Measurements from ENCODE around the gene GPM6B.

GPM6B gene

DNA sequence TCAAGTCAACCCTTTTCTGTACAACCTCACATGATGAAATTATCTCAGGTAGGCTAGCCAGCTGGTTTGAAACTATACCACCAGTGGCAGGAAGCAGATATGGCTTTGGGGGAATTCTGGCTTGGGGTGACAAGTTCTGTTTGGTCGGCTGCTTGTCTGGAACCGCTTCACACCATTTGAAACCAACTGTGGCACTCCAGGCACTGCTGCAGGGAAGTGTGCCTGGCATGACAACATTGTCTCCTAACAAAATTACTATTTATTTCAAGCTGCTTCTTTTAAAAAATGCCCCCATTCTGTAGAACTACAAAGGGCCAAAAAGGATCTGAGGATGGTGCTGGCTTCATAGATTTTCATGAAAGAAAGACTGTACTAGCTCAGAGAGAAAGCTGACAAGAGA lies 37.1 kb upstream of the GPM6B start:
- POLR2A ChIA-PET (ENCODE audit: low non-redundant PET): no interaction called here
- no peak overlapping the region for H3K27ac ChIP-seq
- DNase-seq (ENCODE audit: low spot score): no peak
- TF ChIP-seq, protein P1, sequence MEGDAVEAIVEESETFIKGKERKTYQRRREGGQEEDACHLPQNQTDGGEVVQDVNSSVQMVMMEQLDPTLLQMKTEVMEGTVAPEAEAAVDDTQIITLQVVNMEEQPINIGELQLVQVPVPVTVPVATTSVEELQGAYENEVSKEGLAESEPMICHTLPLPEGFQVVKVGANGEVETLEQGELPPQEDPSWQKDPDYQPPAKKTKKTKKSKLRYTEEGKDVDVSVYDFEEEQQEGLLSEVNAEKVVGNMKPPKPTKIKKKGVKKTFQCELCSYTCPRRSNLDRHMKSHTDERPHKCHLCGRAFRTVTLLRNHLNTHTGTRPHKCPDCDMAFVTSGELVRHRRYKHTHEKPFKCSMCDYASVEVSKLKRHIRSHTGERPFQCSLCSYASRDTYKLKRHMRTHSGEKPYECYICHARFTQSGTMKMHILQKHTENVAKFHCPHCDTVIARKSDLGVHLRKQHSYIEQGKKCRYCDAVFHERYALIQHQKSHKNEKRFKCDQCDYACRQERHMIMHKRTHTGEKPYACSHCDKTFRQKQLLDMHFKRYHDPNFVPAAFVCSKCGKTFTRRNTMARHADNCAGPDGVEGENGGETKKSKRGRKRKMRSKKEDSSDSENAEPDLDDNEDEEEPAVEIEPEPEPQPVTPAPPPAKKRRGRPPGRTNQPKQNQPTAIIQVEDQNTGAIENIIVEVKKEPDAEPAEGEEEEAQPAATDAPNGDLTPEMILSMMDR (conservative IDR thresholded peaks at IDR 0.05; ENCODE audit: low read depth): no peak
- CTCF ChIA-PET: interaction anchor here (0.6 kb wide), 1 partner anchor 15 kb away, joined by 3 read pairs; no protein-coding TSS in a partner anchor

DNA sequence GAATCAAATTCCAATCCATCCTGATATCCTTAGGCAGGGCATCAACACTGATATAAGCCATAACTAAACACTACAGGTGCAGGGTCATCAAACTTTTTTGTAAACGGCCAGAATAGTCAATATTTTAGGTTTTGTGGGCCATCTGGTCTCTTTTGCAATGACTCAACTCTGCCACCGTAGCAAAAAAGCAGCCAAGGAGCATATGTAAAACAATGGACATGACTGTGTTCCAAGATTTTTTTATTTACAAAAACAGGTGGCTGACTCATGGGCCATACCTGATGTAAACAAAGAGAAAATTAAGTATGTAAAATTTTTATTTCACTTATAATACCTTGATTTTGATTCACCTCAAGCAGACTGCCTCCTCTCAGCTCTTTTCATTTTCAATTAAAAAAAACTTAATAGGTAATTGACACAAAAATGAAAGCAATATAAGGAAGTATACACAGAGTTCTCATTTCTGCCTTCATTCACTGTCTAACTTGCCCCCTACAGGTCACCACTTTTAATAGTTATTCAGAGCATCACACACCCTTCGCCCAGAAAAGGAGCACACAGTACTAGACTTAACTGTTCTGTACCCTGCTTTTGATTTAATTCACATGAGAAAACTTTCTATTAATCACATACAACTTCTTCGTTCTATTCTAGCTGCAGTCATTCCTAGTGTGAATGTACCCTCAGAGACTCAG lies 35.3 kb upstream of the GPM6B start:
- TF ChIP-seq, protein P1 (conservative IDR thresholded peaks at IDR 0.05; ENCODE audit: low read depth): no peak
- no peak overlapping the region for H3K27ac ChIP-seq
- DNase-seq (ENCODE audit: low spot score): no peak
- ChIA-PET POLR2A (ENCODE audit: low non-redundant PET) (no interaction called here), CTCF (interaction anchor here (0.6 kb wide), 1 partner anchor 95 kb away, joined by 3 read pairs; no protein-coding TSS in a partner anchor)

DNA sequence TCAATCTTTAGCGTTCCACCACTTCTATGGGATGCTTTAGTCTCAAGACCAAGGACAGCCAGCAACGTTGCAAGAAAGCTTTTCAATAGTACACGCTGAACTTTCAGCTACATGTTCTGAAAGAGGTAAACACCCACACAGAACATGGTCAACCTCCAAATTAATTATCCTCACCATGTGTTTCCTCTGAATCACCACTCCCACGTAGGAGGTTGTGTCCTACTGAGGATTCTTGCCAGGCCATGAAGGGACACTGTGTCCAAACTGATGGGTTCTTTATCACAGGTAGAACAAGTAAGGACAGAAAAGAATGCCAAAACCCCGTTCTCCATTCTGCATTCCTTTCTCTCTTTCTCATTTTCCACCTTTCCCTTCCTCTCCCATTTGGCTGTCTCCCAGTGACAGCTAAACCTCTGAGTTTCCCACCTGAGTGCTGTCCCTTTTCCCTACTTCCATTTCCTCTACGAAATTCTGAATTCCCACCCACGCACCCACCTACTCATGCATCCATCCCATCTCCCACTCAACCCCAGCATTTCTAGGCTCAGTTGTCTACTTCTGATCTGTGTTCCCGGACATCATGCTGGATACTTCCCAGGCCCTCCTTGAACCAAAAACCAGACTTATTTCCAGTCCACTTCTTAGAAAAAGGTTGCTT lies 29.0 kb upstream of the GPM6B start:
- H3K27ac ChIP-seq: no peak overlapping the region
- ChIA-PET CTCF (interaction anchor here (0.5 to 0.7 kb wide), 2 partner anchors 20 to 25 kb away, joined by 5 to 8 read pairs; no protein-coding TSS in a partner anchor), POLR2A (ENCODE audit: low non-redundant PET) (no interaction called here)
- peak; percentile 2 for DNase-seq (ENCODE audit: low spot score)
- TF ChIP-seq, protein P1 (conservative IDR thresholded peaks at IDR 0.05; ENCODE audit: low read depth): no peak

DNA sequence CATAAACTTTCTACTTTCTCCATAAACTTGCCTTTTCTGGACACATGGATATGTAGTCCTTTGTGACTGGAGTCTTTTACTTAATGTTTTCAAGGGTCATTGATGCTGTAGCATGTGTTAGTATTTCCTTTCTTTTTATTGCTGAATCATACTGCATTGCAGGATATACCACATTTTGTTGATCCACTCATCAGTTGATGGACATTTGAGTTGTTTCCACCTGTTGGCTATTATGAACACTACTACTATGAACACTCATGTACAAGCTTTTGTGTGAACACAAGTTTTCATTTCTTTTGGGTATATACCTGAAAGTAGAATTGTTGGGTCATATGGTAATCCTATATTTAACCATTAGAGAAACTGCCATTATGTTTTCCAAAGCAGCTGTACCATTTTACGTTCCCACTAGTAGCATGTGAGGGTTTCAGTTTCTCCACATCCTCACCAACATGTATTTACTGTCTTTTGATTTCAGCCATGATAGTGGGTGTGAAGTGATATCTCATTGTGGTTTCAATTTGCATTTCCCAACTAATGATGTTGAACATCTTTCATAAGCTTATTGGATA lies 26.3 kb upstream of the GPM6B start:
- ChIA-PET CTCF (no interaction called here), POLR2A (ENCODE audit: low non-redundant PET) (no interaction called here)
- H3K27ac ChIP-seq: no peak overlapping the region
- DNase-seq (ENCODE audit: low spot score): no peak
- TF ChIP-seq, protein P1 (conservative IDR thresholded peaks at IDR 0.05; ENCODE audit: low read depth): no peak

DNA sequence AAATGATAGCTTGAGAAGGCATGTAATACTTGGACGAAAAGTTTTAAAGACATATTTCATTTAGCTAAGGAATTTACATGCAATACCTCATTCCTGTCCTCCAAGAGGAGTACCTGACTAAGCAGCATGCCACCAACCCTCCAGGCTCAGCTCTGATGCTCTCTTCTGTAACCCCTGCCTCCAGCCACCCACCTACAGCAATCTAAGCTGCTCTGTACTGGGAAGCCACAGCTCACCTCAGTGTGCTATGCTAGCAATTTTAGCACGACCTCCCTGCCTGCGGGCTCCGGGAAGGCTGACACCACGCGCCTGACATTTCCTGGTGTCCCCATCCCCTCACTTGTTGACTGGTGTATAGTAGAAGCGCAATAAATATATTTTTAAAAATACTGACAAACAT lies 23.2 kb upstream of the GPM6B start:
- ChIA-PET CTCF (no interaction called here), POLR2A (ENCODE audit: low non-redundant PET) (no interaction called here)
- H3K27ac ChIP-seq: no peak overlapping the region
- no peak for DNase-seq (ENCODE audit: low spot score)
- TF ChIP-seq, protein P1 (conservative IDR thresholded peaks at IDR 0.05; ENCODE audit: low read depth): no peak

DNA sequence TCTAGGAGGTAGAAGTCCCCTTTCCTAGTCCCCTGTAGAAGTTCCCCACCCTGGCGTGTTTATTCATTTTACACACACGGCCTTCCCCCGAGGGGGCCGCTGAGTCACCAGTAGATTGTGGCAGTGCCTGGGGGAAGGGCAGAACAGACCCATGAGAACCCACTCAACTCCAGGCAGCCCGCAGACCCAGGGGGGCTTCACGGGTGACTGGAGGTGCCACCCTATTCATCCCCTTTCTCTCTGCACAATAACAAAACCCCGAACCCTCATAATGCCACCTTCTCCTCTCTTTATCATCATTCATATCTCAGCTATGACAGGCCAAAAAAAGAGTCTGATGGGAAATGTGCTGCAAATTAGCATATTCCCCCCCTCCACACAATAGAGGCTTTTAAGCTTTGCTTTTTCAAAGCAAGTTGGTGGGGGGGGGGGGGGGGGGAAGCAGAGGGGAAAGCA lies 20.4 kb upstream of the GPM6B start:
- no peak overlapping the region for H3K27ac ChIP-seq
- no peak for DNase-seq (ENCODE audit: low spot score)
- ChIA-PET CTCF (interaction anchor here (0.5 to 0.7 kb wide), 2 partner anchors 722 to 1521 kb away, joined by 3 to 5 read pairs; no protein-coding TSS in a partner anchor), POLR2A (ENCODE audit: low non-redundant PET) (no interaction called here)
- TF ChIP-seq, protein P1 (conservative IDR thresholded peaks at IDR 0.05; ENCODE audit: low read depth): no peak
